ENCODE measurements around the gene FOXN3.

Gene FOXN3

GRCh38 chr14:89417091-89417464 is at the start of gene FOXN3:
TSS of gene FOXN3 (minus strand) at chr14:89417233. CDS start at chr14:89412476, 4,757 bp downstream.
- peak; percentile 6 for DNase-seq

- no peak for DNase-seq
Observed at GRCh38 chr14:89466484-89466883, 49.5 kb upstream of the FOXN3 start.

GRCh38 chr14:89465876-89466275 is 48.8 kb upstream of the FOXN3 start:
- DNase-seq: no peak

- DNase-seq: no peak
Observed at GRCh38 chr14:89461256-89461655, 44.2 kb upstream of the FOXN3 start.

GRCh38 chr14:89458713-89459420 is 41.8 kb upstream of the FOXN3 start:
- DNase-seq: no peak

GRCh38 chr14:89457007-89457406 is 40.0 kb upstream of the FOXN3 start:
- DNase-seq: no peak

GRCh38 chr14:89455412-89455811 is 38.4 kb upstream of the FOXN3 start:
- no peak for DNase-seq

GRCh38 chr14:89454996-89455395 is 38.0 kb upstream of the FOXN3 start:
- no peak for DNase-seq

- no peak for DNase-seq
Observed at GRCh38 chr14:89452281-89452680, 35.2 kb upstream of the FOXN3 start.

GRCh38 chr14:89451229-89451628 is 34.2 kb upstream of the FOXN3 start:
- no peak for DNase-seq

- no peak for DNase-seq
Observed at GRCh38 chr14:89447182-89447944, 30.3 kb upstream of the FOXN3 start.

- DNase-seq: no peak
Observed at GRCh38 chr14:89445273-89445973, 28.4 kb upstream of the FOXN3 start.

GRCh38 chr14:89444516-89445125 is 27.6 kb upstream of the FOXN3 start:
- DNase-seq: no peak

GRCh38 chr14:89444044-89444443 is 27.0 kb upstream of the FOXN3 start:
- DNase-seq: no peak

- DNase-seq: no peak
Observed at GRCh38 chr14:89443042-89443629, 26.1 kb upstream of the FOXN3 start.

- DNase-seq: no peak
Observed at GRCh38 chr14:89442280-89442679, 25.2 kb upstream of the FOXN3 start.

- DNase-seq: no peak
Observed at GRCh38 chr14:89440986-89441909, 24.2 kb upstream of the FOXN3 start.

- DNase-seq: no peak
Observed at GRCh38 chr14:89435892-89436656, 19.0 kb upstream of the FOXN3 start.

GRCh38 chr14:89435492-89435891 is 18.5 kb upstream of the FOXN3 start:
- no peak for DNase-seq

GRCh38 chr14:89432226-89432625 is 15.2 kb upstream of the FOXN3 start:
- DNase-seq: no peak
